SJCRH30 (cell line): ENCODE results near the gene GUCA2B. TPM values are rescaled to one million over a fixed set of nuclear protein-coding genes. Genes with fewer than 3 reads are reported as not detected.
A peak's percentile ranks its signal among the peaks of the same experiment; 100 is the strongest.

ENCODE experiments used
- DNase-seq, 2 experiments: peaks; one replicate each; pipeline ENCODE4 v3.0.0-alpha.2; 2015 to 2020
- H3K27ac ChIP-seq: fragments of 250-450 bp; sonication (Bioruptor Pico); 2 replicates; pipeline ENCODE4 v1.5.1; 2020; ENCODE audit warnings: mild to moderate bottlenecking, moderate library complexity
- H3K27me3 ChIP-seq: fragments of 250-450 bp; sonication (Bioruptor Pico); 2 replicates; pipeline ENCODE4 v1.5.1; 2020; ENCODE audit warnings: mild to moderate bottlenecking, moderate library complexity
- H3K36me3 ChIP-seq: fragments of 250-450 bp; sonication (Bioruptor Pico); 2 replicates; pipeline ENCODE4 v1.5.1; 2020; ENCODE audit warnings: mild to moderate bottlenecking, moderate library complexity
- H3K4me1 ChIP-seq: fragments of 250-450 bp; sonication (Bioruptor Pico); 2 replicates; pipeline ENCODE4 v1.5.1; 2020; ENCODE audit warnings: mild to moderate bottlenecking, moderate library complexity
- H3K4me3 ChIP-seq: fragments of 250-450 bp; sonication (Bioruptor Pico); 2 replicates; pipeline ENCODE4 v1.5.1; 2020; ENCODE audit warnings: mild to moderate bottlenecking, moderate library complexity
- H3K9me3 ChIP-seq: fragments of 250-450 bp; sonication (Bioruptor Pico); replicated peaks from 2 replicates; pipeline ENCODE4 v1.5.1; 2020; ENCODE audit warnings: mild to moderate bottlenecking, moderate library complexity
- total RNA-seq: library from RNA; depleted of rRNA; stranded (reverse); fragments of >200 nt; shearing (Covaris generic); gene quantifications from 2 replicates; pipeline ENCODE4 v1.2.3, GENCODE V29; 2014

GUCA2B gene
- total RNA-seq, 1 experiment from 2014 or later: not detected

DNA sequence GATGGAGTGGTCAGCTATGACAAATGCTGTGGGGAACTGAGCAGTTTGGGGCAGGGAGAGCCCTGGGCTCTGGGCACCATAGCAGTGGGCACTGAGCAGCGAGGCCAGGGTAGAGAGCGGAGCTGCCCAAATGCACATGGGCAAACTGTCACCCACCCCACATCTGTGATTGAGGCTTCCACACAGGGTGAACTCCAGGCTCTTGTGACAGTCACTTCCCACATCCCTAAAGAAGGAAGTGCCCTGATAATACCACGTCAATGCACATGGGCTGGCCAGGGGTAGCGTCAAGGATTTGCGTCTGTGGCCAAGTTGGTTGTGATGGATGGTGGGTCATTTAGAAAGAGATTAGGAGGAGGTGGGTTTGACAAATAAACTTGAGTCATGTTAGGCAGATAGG lies 2.6 kb upstream of the GUCA2B start:
- H3K27ac ChIP-seq: no peak overlapping the region
- H3K27me3 ChIP-seq: no peaks in the 10 kb centered on the region
- DNase-seq: no peak
- H3K4me1 ChIP-seq: no peaks in the 10 kb centered on the region; the same call in 1 of the 2 replicates
- no peaks in the 10 kb centered on the region for H3K9me3 ChIP-seq
- no peak overlapping the region for H3K4me3 ChIP-seq
- no peaks in the 10 kb centered on the region for H3K36me3 ChIP-seq

DNA sequence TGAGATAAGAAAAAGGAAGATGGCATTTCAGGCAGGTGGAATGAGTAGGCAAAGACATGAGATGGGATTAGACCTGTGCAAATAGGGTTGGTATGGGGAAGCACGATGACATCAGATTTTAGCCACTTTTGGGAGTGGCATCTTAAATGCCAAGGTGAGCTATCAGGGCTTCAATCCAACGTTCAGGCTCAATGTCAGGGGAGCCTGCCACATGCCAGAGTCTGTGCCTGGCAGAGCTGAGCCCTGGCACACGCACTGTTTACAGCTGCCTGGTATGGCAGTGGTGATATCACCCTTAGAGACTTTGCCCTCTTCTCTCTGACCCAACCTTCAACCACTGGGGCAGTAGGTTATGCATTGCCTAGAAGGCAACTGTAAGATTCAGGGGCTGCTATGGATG lies 1.1 kb upstream of the GUCA2B start:
- Histone ChIP-seq H3K9me3 (no peaks in the 10 kb centered on the region), H3K4me3 (no peak overlapping the region), H3K4me1 (no peaks in the 10 kb centered on the region), H3K27me3 (no peaks in the 10 kb centered on the region), H3K27ac (no peak overlapping the region), H3K36me3 (no peaks in the 10 kb centered on the region)
- no peak for DNase-seq

DNA sequence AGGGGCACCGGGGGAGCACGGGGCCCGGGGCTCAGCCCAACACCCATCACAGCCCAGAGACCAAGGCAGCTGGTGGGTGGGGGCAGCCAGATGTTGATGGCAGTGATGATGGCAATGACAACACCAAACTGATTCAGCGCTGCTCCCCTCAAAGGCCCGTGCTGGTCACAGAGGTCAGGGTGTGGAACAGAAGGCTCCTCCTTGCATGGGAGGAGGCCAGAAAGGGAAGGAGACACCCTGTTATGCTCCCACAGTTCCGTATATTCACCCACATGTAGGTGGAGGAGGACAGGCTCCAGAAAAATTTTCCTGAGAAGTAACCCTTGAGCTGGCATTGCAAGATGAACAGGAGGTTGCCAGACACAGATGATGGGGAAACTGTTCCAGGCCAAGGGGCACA lies 414 bp downstream of the GUCA2B start:
- DNase-seq: no peak
- H3K4me1 ChIP-seq: no peaks in the 10 kb centered on the region
- no peak overlapping the region for H3K4me3 ChIP-seq
- no peaks in the 10 kb centered on the region for H3K27me3 ChIP-seq
- H3K36me3 ChIP-seq: no peaks in the 10 kb centered on the region
- H3K27ac ChIP-seq: no peak overlapping the region
- H3K9me3 ChIP-seq: no peaks in the 10 kb centered on the region

DNA sequence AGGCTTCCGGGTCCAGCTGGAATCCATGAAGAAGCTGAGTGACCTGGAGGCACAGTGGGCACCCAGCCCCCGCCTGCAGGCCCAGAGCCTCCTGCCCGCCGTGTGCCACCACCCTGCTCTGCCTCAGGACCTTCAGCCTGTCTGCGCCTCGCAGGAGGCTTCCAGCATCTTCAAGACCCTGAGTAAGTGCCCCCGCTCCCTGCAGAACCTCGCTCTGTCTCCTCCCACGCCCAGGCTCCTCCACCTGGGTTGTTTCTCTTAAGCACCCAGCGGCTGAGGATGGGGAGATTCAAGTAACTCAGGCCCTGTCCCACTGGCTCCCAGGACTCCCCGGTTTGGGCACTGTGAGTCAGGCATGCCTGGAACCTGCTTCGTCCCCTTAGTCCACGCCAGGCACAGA lies 1.5 kb downstream of the GUCA2B start:
- no peak for DNase-seq
- no peaks in the 10 kb centered on the region for H3K36me3 ChIP-seq
- no peak overlapping the region for H3K27ac ChIP-seq
- no peaks in the 10 kb centered on the region for H3K9me3 ChIP-seq
- H3K27me3 ChIP-seq: no peaks in the 10 kb centered on the region
- H3K4me1 ChIP-seq: no peaks in the 10 kb centered on the region
- H3K4me3 ChIP-seq: no peak overlapping the region

GRCh38 chr1:42155362-42155761 lies 2.2 kb downstream of the GUCA2B start:
- Histone ChIP-seq H3K36me3 (no peaks in the 10 kb centered on the region), H3K4me3 (no peak overlapping the region), H3K9me3 (no peaks in the 10 kb centered on the region), H3K27ac (no peak overlapping the region), H3K4me1 (no peaks in the 10 kb centered on the region), H3K27me3 (no peaks in the 10 kb centered on the region)
- DNase-seq: no peak

- no peak overlapping the region for H3K27ac ChIP-seq
- no peaks in the 10 kb centered on the region for H3K27me3 ChIP-seq
- H3K4me1 ChIP-seq: no peaks in the 10 kb centered on the region
- H3K4me3 ChIP-seq: no peak overlapping the region
- H3K36me3 ChIP-seq: no peaks in the 10 kb centered on the region
- DNase-seq: no peak
- H3K9me3 ChIP-seq: no peaks in the 10 kb centered on the region; the same call in 1 of the 2 replicates
Measured at GRCh38 chr1:42157667-42158066, 4.5 kb downstream of the GUCA2B start.

GRCh38 chr1:42158189-42158588 lies 5.0 kb downstream of the GUCA2B start:
- no peak overlapping the region for H3K27ac ChIP-seq
- H3K36me3 ChIP-seq: no peaks in the 10 kb centered on the region
- no peak for DNase-seq
- H3K9me3 ChIP-seq: no peaks in the 10 kb centered on the region; the same call in 1 of the 2 replicates
- H3K27me3 ChIP-seq: no peaks in the 10 kb centered on the region
- no peaks in the 10 kb centered on the region for H3K4me1 ChIP-seq
- H3K4me3 ChIP-seq: no peak overlapping the region

- DNase-seq: no peak
- Histone ChIP-seq H3K27ac (no peak overlapping the region), H3K4me1 (peaks cover 13% of the 10 kb centered on the region), H3K36me3 (no peaks in the 10 kb centered on the region), H3K9me3 (no peaks in the 10 kb centered on the region; the same call in 1 of the 2 replicates), H3K27me3 (no peaks in the 10 kb centered on the region), H3K4me3 (no peak overlapping the region)
Measured at GRCh38 chr1:42162181-42162580, 9.0 kb downstream of the GUCA2B start.

DNA sequence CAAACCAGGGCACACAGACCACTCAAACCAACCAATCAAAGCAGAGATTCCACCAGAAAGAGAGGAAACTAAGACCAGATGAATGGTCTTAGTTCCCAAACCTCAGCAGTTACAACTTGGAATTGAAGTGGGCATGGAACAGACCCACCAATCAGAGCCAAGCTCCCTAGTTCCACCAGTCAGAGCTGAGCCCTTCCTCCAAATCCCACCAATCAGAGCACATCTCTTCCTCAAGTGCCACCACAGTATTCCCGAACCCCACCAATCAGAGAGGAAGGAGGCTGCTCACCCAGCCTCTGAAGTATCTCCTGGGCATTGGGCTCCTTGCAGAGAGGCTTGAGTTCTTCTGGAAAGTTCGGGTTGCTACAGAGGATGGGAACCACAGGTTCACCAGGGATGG lies 9.9 kb downstream of the GUCA2B start:
- Histone ChIP-seq H3K36me3 (no peaks in the 10 kb centered on the region), H3K27me3 (no peaks in the 10 kb centered on the region), H3K4me1 (peaks cover 13% of the 10 kb centered on the region), H3K9me3 (no peaks in the 10 kb centered on the region; the same call in 1 of the 2 replicates), H3K27ac (no peak overlapping the region), H3K4me3 (no peak overlapping the region)
- DNase-seq: peak in 1 of 2 experiments; percentile 27

DNA sequence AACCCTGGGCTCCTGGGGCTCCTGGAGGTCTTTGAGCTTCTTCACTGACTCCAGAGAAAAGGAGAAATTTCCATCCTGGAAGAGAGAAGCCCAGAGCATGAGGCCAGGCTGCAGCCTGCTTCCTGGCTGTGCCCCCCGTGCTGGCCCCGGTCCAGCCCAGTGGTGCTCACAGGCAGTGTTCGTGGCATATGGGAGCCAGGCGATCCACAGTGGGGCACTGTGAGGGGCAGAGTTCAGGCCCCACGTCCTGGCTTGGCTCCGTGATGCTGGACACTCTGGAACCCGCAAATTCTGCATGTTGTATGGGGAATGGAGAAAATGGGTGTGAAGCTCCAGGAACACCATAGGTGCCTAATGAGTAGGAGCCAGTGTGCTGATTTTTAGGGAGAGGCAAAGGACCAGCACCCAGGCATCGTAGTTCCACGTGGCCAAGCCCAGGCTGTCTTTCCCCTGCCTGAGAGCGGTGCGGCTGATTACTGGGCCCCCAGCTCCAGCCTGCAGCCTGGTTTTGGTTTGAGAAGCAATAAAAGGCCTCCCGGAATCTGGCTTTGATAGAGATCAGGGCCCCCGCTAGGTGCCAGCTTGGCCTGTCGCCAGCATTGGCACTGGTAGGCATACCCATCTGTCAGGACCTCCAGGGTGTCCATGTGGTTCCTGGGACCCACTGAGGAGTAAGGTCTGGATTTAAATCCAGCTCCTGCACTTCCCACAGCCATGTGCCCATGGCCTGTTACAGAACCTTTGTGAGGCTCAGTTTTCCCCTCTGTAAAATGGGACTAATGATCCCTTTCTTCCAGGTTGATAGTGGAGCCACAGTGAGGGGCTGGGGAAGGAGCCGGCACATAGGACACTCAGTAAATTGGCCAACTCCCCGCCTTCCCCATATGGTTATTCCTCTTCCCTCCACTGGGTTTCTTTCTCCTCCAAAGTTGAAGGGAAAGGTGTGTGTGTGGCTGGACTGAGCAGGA lies 10.6 kb downstream of the GUCA2B start:
- Histone ChIP-seq H3K36me3 (no peaks in the 10 kb centered on the region), H3K9me3 (no peaks in the 10 kb centered on the region; the same call in 1 of the 2 replicates), H3K4me1 (peaks cover 13% of the 10 kb centered on the region), H3K4me3 (no peak overlapping the region), H3K27ac (no peak overlapping the region), H3K27me3 (no peaks in the 10 kb centered on the region)
- no peak for DNase-seq

- no peaks in the 10 kb centered on the region for H3K27me3 ChIP-seq
- H3K36me3 ChIP-seq: no peaks in the 10 kb centered on the region
- H3K9me3 ChIP-seq: no peaks in the 10 kb centered on the region; the same call in 1 of the 2 replicates
- no peak within 1 kb of the TSS for H3K4me3 ChIP-seq
- no peak within 1 kb of the TSS for H3K27ac ChIP-seq
- DNase-seq: no peak
- H3K4me1 ChIP-seq: peaks cover 13% of the 10 kb centered on the region
Measured at GRCh38 chr1:42164551-42165420, 11.6 kb downstream of the GUCA2B start, which contains the start of gene GUCA2A. Gene GUCA2A (minus strand): TSS chr1:42164745. CDS start chr1:42164712, 33 bp downstream.

- H3K4me1 ChIP-seq: peaks cover 16% of the 10 kb centered on the region
- H3K36me3 ChIP-seq: no peaks in the 10 kb centered on the region
- H3K4me3 ChIP-seq: no peak overlapping the region
- H3K27ac ChIP-seq: no peak overlapping the region
- peak; percentile 91 for DNase-seq
- no peaks in the 10 kb centered on the region for H3K27me3 ChIP-seq
- H3K9me3 ChIP-seq: no peaks in the 10 kb centered on the region; the same call in 1 of the 2 replicates
Measured at GRCh38 chr1:42165511-42166210, 12.5 kb downstream of the GUCA2B start.

DNA sequence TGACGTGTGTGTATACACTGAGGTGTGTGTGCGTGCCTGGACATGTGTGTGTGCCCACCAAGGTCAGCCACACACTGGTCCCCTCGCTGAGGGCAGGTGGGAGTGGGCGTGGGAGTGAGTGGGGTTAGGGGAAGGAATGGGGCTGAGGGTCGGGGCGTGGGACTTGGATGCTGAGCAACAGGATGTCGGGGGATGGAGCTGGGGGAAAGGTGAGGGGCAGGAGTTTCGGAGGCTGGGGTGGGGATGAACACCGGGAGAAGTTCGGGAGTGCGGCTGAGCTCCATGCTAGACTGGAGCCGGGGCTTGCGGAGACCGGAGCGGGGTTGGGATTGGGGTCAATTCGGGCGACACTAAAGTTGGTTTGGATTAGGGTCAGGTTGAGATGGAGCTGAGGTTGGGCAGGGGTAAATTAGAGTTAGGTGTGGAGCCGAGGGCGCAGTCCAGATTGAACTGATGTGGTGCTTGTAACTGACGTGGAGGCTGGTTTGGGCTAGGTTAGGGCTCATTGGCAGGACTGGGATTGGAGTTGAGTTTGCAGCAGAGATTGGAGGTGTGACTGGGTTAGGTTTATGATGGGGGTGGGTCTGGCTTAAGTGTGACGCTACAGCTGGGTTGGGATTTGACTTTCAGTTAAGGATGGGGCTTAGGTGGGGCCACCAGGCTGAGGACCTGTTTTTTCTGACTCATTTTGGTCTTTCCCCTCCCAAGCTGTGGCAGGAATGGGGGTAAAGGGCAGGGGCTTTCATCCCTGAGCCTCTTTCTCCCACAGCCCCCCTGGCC lies 14.6 kb downstream of the GUCA2B start:
- Histone ChIP-seq H3K27me3 (no peaks in the 10 kb centered on the region), H3K4me3 (no peak overlapping the region), H3K36me3 (no peaks in the 10 kb centered on the region), H3K27ac (no peak overlapping the region), H3K4me1 (peaks cover 22% of the 10 kb centered on the region), H3K9me3 (no peaks in the 10 kb centered on the region)
- DNase-seq: no peak

DNA sequence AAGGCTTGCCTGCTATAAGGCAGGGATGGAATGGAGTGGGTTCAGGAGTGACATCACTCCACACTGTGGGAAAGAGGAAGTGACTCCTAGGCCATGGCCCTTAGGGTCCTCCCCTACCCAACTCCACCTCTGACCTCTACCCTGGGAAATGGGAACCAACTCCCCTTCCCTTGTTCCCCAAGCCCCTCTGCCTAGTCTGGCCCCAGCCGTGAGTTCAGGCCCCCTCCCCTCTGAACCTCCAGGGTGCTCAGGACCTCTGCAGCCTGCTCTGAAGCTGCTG lies 15.1 kb downstream of the GUCA2B start:
- Histone ChIP-seq H3K27ac (no peak overlapping the region), H3K27me3 (no peaks in the 10 kb centered on the region), H3K4me1 (peaks cover 22% of the 10 kb centered on the region), H3K4me3 (no peak overlapping the region), H3K9me3 (no peaks in the 10 kb centered on the region), H3K36me3 (no peaks in the 10 kb centered on the region)
- no peak for DNase-seq
